ENCODE measurements around the gene SLC18A2. TPM values are rescaled to one million over a fixed set of nuclear protein-coding genes. Genes with fewer than 3 reads are reported as not detected.

SLC18A2 gene
- total and polyA plus RNA-seq, 10 of the 15 experiments (the other 5 are each of a cell fraction or from before 2014, with no cell fraction given): 0.06 to 1.1 (median 0.25) TPM; not detected in 5

GRCh38 chr10:117272195-117273076 lies 31.5 kb downstream of the SLC18A2 start:
- BruUV-seq (replicated peaks): no TSS peak
- 81% methylated on average over 13 of the region's 13 CpGs for WGBS (ENCODE audit: insufficient coverage, insufficient replicate concordance, low lambda C conversion rate, missing lambda C conversion rate)
- ChIA-PET CTCF (no interaction called here), RAD21 (ENCODE audit: unreplicated experiment) (no interaction called here), SMC1A (ENCODE audit: uncharacterized antibody, unreplicated experiment) (no interaction called here), POLR2A (no interaction called here)
- intact Hi-C loops (cut with micrococcal nuclease; ENCODE audit: unreplicated experiment) (no loop called here), in situ Hi-C loops (cut with MboI) (no loop called here)
- Histone ChIP-seq H3K27ac (ENCODE audit: control insufficient read depth, insufficient read depth) (no peak overlapping the region), H3K9me3 (replicated peaks; ENCODE audit: control insufficient read depth, insufficient read depth, low read length) (no peaks in the 10 kb centered on the region), H3K36me3 (ENCODE audit: control insufficient read depth in 2 of 2, insufficient read depth in 2 of 2, low read length in 1 of 2) (no peaks in the 10 kb centered on the region), H3K4me3 (no peak overlapping the region), H3K4me2 (ENCODE audit: control insufficient read depth, insufficient read depth) (no peak overlapping the region), H3K27me3 (replicated peaks in 1 of 2; ENCODE audit: control insufficient read depth in 2 of 2, insufficient read depth in 2 of 2, low read length in 1 of 2) (no peaks in the 10 kb centered on the region), H3K9ac (ENCODE audit: control insufficient read depth, insufficient read depth, low read length) (no peak overlapping the region), H3K79me2 (ENCODE audit: control insufficient read depth, insufficient read depth, low read length) (no peaks in the 10 kb centered on the region), H4K20me1 (ENCODE audit: control insufficient read depth, insufficient read depth) (no peaks in the 10 kb centered on the region), H2AFZ (ENCODE audit: control insufficient read depth, low read depth, low read length) (no peak overlapping the region), H3K4me1 (ENCODE audit: control insufficient read depth, insufficient read depth, low read length) (no peaks in the 10 kb centered on the region)
- no peak for ATAC-seq
- DNase-seq (ENCODE audit: low read depth, low spot score): no peak
- TF ChIP-seq SMARCA5 (IDR thresholded peaks at IDR 0.05) (no peak), ELK1 (IDR thresholded peaks at IDR 0.05; ENCODE audit: low read depth, low read length) (no peak), JUND (IDR thresholded peaks at IDR 0.05; ENCODE audit: low read depth, low read length) (no peak), BRCA1 (IDR thresholded peaks at IDR 0.05; ENCODE audit: low read depth, low read length) (no peak), HDAC6 (IDR thresholded peaks at IDR 0.05; ENCODE audit: unreplicated experiment) (no peak), CHD2 (IDR thresholded peaks at IDR 0.05; ENCODE audit: borderline replicate concordance, low read depth, low read length) (no peak), CHD1 (IDR thresholded peaks at IDR 0.05; ENCODE audit: low read depth, low read length) (no peak), ZBTB40 (IDR thresholded peaks at IDR 0.05; ENCODE audit: borderline replicate concordance) (no peak), NKRF (conservative IDR thresholded peaks at IDR 0.05) (no peak), KDM1A (IDR thresholded peaks at IDR 0.05; ENCODE audit: borderline replicate concordance) (no peak), YY1 (IDR thresholded peaks at IDR 0.05; ENCODE audit: low read depth, low read length) (no peak), FOXK2 (IDR thresholded peaks at IDR 0.05) (no peak), ZSCAN29 (IDR thresholded peaks at IDR 0.05) (no peak)
- no peak for FAIRE-seq

Measured in GM12878 (cell line).